Stimulated activated CD4-positive, alpha-beta T cell treated with anti-CD3 and anti-CD28 coated beads, Interleukin-15, amount 100 ng/mL, for 1 hour (primary cell): Measurements from ENCODE around the gene SH3PXD2B.
A peak's percentile ranks its signal among the peaks of the same experiment; 100 is the strongest.

Experiments
- DNase-seq, 2 donors: peaks; one replicate each; pipeline ENCODE4 v3.0.0-alpha.2; 2020; ENCODE audit warnings: low read depth in 1 of 2, low spot score in 1 of 2

Gene SH3PXD2B

DNA sequence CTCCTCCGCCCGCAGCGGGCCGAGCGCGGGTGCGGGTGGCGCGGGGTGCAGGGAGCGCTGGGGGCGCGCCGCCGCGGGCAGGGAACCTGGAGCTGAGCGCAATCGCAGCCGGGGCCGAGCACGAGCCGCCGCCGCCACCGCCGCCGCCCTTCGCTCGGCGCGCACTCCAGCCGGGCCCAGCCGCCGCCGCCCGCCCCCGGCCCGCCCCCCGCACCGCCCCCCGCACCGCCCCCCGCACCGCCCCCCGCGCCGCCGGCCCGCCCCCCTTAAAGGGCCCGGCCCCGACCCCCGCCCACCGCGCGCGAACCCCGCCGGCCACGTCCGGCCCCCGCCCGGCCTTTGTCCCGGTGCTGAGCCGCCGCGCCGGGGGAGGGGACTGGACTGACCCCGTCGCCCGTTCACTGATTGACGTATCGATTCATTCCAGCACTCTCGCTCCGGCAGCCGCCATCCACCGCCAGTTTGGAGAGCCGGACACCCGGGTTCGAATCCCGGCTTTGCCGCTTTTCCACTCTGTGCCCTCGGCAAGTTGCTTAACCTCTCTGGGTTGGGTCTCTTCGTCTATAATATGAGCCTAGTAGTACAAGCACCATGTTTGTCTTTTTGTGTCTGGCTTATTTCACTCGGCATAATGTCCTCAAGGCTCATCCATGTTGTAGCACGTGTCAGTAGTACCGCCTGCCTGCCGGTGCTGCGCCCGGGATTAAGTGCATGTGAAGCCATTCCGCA lies at the start of gene SH3PXD2B:
SH3PXD2B (minus strand) TSS at position 168 of the 729 bp plus-strand sequence. CDS start 173 bp downstream, outside the sequence.
- DNase-seq: peak in 1 of 2 donors; percentile 10

DNA sequence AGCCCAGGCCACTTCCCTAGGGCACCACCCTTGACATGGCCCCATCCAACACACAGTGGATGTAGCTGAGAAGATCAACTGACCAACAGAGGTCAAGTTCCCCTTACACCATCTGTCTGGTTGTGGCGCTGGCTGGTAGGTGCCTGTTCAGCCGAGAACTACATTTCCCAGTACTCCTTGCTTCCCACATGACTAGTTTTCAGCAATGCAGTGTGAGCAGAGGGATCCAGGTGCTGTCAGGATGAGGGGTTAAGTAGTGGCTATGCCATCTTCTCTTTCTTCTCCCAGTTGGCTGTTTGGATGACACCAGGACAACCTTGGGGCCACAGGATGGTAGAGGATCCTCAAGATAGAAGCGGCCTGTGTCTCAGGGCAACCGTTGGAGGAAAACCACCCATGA lies 48.6 kb upstream of the SH3PXD2B start:
- no peak for DNase-seq

DNA sequence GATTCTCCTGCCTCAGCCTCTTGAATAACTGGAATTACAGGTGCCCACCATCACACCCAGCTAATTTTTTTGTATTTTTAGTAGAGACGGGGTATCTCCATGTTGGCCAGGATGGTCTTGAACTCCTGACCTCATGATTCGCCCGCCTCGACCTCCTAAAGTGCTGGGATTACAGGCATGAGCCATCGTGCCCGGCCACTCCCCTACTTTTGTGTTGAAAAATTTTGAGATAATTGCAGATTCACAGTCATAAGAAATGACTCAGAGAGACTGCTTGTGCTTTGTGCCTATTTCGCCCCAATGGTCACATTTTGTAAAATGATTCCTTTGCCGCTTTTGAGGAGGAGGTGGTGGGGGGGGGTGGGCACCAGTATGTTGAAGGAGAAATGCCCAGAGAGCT lies 48.1 kb upstream of the SH3PXD2B start:
- no peak for DNase-seq

DNA sequence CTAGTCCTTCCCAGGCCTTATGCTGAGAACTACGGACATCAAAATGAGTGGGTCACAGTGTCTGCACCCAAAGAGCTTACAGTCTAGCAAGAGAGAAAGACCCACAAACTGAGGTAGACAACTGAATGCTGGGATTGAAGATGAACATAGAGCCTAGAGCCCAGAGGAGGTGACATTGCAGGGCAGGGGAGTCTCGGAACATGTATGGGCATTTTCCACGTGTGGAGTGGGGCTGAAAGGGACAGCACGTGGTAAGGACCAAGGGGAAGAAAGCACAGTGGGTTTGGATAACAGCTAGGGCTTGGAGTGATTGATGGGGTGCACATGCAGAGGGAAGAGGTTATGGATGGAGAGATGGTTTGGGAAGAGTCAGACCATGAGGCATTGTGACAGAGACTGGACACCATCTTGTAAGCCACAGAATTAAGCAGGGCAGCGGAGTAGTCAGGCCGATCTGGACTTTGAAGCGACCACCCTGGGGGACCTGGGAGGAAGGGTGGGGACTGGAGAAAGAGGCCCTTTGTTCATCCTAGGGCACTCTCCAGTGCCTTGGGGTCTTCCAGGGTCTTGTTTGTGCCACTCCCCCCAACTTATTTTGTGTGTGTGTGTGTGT lies 47.5 kb upstream of the SH3PXD2B start:
- DNase-seq: no peak

DNA sequence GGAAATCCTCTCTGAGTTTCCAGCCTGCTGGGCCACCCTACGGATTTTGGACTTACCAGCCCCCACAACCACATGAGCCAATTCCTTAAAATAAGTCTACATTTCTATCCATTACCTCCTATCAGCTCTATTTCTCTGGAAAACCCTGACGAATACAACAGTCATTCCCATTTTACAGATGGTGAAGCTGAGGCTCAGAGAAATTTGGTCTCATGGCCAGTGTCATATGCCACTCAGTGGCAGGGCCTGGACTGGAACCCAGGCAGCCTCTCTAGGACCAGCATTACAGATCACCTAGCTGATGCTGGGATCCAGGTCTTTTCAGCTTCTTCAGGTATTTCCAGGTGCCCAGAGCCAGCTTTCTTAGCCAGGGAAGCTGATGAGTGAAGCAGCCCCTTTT lies 45.0 kb upstream of the SH3PXD2B start:
- no peak for DNase-seq

DNA sequence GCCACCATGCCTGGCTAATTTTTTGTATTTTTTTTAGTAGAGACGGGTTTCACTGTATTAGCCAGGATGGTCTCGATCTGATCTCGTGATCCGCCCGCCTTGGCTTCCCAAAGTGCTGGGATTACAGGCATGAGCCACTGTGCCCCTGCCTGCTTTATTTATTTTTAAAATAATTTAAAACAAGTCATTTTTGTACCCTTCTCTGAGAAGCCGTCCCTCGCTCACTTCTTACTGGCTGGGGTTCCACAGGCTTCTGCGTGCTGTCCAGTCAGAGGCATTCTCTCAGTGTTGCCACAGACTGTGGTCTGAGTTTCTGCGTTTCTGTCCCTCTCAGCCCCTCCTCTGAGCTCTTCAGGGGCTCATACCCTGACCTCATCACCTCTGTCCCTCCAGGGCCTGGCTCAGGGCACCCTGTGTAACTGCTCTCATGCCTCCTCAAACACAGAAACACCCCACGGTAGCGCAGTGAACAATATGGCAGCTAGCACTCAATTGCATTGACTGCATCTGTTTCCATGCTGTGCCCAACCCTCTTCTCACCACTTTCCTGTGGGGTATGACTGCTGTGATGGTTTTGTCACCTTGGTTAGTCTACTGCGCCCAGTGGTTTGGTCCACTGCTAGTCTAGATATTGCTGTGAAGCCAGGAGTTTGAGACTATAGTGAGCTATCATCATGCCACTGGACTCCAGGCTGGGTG lies 44.3 kb upstream of the SH3PXD2B start:
- DNase-seq: no peak

DNA sequence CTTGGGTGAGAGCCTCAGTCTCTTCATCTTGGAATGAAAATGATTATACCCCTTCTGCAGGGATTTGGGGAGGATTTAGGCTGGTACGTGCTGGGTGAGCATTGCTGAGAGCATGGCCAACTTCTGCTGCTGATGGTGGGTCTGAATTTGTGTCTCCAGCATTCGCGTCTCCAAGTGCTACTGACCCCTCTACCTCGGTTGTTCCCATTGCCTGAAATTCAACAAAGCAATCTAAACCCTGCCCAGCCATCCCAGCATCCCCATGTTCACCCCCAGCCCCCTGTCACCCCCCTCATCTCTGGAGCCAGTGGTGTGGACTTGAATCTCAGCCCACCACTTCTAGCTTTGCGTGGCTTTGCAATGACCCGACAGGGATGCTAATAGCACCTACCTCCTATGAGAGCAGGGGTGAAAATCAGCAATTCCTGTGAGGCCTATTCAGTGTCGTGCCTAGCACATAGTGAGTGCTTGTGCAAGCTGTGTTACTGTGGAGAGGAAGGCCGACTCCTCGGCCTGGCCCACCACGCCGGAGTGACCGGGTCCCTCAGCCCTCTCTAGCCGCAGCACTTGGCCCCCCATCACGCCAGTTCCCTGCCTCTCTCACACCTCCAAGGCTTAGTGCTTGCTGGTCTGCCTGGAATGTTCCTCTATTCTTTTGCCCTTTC lies 43.4 kb upstream of the SH3PXD2B start:
- DNase-seq: no peak

DNA sequence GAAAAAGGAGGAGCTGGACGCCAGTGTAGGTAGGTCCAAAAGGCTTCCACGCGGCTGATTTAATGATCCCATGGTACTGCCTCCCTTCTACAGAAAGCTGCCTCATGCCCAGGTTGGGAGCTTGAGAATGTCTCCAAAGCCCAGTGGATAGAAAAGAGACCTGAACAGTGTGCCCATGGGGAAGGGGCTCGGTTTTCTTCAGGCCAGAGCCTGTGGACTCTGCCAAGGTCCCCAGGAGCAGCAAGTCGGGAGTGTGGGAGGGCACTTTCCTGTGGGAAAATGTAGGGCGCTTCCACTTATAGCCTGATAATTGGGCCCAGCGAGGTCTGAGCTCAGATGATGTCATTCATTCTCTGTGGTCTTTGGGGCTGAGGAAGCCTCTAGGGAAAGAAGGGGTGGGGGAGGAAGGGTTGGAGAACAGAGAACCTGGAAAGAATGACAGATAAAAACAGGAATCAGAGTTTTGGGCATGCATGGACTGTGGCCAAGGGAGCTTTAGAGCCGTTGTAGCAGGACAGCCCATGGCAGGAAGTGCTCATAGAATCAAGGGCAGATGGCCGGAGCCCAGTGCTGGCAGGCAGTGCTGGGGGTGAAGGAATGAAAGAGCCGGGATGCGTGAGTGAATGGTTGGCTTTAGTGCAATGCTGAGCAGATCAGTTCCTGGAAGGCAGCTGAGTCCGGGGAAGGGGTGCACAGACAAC lies 42.5 kb upstream of the SH3PXD2B start:
- DNase-seq: no peak

DNA sequence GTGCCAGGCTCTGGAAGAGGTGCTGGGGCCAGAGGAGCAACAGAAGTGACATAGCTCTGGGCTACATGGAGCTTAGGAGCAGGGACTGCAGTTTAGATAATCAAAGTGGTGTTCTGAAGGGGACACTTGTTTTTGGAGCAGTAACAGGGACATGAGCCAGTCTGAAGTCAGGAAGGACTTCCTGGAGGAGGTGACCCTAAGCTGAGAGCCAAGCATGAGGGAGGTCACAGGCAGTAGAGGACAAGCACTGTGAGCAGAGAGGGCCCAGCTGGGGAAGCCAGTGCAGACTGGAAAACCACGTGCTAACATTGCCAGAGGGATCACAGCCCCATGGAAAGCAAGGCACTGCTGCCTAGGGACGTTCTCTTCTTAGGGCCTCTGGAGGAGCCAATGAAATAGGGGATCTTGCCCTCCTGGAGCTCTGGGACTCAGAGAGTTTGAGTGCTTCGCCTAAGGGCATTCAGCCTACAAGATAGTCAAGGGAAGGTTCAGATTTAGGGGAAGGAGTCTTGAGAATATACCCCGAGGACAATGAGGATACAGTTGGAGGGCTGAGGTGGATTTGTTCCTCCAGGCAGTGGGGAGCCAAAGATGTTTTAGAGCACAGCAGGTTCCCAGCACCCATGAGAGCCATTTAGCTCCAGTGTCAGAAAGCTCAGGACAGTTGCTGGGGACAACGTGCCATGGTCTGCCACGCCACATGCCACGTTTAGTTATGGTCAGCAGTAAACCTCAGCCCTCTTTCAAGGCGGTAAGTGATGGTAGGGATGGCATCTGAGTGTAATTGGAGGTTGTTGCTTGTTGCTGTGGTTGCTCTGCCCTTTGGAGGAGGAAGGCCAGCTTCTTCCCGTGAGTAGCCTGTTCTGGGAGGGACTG lies 40.5 kb upstream of the SH3PXD2B start:
- DNase-seq: no peak

DNA sequence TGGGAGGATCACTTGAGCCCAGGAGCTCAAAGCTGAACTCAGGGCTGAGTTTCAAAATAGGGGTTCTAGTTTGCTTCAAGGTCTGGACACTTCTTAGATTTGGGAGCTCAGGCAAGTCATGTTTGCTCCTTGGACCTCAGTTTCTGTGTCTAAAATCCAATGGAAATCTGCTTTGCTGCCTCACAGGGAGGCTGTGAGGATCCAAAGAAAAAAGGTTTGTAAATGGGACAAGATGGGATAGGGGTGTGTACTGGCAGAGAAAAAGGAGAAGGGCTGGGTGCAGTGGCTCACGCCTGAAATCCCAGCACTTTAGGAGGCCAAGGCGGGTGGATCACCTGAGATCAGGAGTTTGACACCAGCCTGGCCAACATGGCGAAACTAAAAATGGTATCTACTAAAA lies 39.6 kb upstream of the SH3PXD2B start:
- DNase-seq: no peak

DNA sequence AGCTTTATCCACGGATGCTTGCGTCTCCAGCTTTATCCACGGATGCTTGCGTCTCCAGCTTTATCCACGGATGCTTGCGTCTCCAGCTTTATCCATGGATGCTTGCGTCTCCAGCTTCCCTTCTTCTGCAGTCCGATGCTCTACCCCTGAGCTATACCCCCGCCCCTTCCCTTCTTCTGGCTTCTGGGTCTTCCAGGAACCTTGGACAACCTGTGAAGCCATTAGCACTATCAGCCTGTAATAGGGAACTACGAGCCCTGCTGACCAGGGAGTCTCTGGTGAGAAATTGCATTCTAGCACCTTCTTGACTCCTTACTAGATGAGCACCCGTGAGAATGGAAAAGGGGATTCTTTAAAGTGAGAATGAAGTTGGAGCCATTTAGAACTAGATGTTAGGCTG lies 39.1 kb upstream of the SH3PXD2B start:
- no peak for DNase-seq

DNA sequence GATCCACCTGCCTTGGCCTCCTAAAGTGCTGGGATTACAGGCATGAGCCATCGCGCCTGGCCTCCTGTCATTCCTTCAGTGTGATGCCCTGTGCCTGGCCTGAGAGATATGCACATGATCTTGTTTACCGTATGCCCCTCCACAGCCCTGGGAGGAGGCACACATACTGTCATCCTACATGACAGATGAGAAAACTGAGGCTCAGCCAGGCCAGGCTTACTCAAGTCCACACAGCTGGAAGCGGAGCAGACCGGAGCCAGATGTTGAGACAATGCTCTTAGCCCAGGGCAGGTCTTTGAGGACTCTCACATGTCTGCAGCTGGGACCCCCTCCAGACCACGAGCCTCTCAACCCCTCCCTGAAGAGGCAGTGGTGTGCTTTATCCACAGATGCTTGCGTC lies 38.7 kb upstream of the SH3PXD2B start:
- DNase-seq: no peak

DNA sequence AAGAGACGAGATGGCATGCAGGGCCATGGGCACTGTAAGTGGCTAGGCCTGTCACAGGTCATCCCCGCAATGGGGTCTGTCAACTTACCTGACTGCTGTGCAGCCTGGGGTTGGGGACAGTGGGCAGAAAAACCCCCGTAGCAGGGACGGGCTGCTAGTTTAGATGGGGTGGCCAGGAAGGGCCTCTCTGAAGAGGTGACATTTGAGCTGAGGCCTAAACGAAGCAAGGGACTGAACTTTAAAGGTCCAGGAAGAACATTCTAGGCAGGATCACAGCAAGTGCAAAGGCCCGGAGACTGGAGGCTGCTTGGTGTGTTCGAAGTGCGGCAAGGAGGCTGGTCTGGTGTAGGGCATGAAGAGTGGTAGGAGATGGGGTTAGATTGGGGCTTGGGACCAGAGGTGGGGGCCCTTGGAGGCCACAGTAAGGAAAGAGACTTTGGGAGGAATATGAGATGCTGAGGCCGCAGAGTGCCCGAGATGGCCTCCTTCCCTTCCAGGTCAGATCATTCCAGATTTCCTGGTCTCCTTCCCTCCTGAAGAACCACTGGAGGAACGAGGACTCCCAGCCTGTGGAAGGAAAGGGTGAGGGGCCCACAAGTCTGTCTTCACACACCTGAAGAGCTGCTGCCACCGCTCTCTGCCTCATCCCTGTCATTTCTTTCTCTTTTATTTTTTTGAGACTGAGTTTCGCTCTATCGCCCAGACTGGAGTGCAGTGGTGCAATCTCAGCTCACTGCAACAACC lies 37.9 kb upstream of the SH3PXD2B start:
- no peak for DNase-seq

DNA sequence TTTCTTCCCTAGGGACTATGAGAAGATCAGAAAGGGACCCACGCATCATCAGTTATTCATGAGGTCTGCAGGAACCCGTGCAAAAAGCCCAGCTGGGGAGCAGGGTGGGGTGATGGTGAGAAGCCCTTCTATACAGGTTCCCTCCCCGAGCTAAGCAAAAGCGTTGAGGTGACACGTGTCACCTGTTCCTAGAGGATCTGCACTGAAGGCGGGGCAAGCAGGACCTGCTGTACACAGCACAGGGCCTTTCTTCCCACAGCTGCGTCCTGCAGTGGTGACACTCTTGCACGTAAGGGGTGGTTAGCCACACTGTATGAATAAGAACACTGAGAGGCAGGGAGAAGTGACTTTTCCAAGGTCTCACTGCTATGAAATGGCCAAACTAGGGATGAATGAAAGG lies 37.2 kb upstream of the SH3PXD2B start:
- DNase-seq: no peak

DNA sequence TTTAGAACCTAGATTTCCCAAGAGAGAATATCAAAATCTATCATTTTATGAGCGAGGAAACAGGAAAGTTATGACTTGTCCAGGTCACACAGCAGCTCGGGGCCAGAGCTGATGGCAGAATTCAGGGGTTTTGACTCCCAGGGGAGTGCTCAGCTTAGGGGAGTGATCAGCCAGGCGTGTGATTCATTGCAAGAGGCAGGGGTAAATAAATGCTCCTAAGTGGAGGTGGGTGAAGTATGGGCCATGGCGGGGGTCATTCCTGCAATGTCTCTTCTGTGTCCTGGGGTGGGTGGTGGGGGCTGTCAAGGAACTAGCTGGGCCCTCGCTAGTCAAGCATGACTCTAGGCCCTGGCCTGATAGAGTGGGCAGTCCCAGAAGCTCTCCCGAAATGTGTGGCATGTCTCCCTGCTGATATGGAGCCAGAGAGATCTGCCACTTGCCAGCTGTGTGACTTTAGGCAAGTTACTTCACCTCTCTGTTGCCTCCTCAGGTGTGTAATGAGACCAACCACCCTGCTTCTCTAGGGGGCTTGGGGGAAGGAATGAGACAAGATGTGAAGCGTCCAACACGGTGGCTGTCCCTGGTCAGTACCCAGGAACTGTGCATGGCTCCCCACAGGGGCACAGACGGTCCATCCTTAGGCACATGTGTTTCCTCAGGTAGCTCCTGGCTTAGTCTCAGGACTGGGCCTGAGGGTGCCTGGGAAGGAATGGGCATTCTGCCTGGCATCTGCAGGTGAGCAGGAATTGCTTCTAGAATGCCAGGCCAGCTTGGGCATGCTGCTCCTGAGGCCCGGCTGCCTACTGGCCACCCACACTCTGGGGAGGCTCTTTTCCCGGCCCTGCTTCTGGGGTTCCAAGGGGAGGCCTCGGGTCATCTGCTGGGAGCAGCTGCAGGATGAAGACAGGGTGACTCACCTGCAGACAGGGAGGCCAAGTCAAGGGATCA lies 36.5 kb upstream of the SH3PXD2B start:
- DNase-seq: no peak

DNA sequence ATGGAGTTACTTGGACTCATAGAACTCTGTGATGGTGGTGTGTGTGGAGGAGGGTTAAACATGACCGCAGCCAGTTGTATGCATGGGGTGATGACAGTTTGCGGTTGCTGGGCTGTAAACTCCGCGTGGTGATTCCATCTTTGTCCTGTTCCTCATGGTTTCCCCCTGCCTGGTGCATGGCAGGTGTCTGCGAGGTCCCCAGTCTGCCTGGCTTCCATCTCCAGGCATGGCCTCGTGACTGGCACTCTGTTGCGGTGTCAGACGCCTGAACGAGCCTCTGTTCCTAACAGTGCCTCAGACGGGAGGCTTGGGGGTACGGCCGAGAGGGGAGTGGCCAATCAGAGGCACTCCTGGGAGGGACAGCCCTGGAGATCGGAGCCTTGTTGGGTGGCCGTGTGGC lies 33.9 kb upstream of the SH3PXD2B start:
- DNase-seq: no peak

DNA sequence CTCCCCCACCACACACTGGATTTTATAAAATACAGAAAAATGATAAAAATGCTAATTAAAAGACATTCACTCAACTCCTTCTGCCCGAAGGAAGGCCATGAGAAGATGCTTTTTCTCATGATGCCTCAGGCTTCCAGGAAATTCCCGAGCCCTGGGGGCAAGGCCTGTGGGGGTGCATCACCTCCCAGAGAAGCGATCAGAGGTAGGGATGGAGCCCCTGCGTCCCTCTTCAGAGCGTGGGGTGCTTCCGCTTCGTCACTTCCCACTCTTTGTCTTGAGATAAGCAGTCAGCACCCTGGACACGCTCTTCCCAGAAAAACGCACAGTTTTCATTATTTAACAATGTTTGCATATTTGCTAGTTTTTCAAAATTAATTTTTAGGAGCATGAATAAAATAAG lies 33.3 kb upstream of the SH3PXD2B start:
- DNase-seq: no peak

DNA sequence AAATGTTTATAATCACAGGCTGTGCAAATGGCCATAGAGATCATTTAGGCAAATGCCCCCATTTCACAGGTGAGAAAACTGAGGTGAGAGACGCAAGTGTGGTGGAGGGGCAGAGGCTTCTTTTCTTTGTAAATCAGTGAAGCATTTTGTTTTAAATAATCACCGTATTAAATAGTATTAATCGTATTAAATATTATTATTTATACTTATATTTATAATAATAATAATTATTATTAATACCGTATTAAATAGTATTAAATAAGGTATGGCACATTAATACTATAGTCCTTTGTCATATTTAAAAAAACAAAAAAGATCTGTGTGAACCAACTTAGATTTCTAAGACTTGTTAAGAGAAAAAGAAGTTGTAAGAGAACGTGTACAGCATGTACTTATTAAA lies 32.6 kb upstream of the SH3PXD2B start:
- DNase-seq: no peak
